Measurements from ENCODE around the gene DCBLD1. TPM values are rescaled to one million over a fixed set of nuclear protein-coding genes. Genes with fewer than 3 reads are reported as not detected.

DCBLD1 gene
- total RNA-seq, 2 experiments from 2014 or later = 0.08 TPM; not detected in 1

- Histone ChIP-seq H3K4me3 (ENCODE audit: low read depth, low read length, poor library complexity, severe bottlenecking) (no peak overlapping the region), H3K36me3 (ENCODE audit: insufficient read depth, low read length) (peaks cover 52% of the 10 kb centered on the region), H3K4me1 (ENCODE audit: insufficient read depth, low read length, poor library complexity, severe bottlenecking) (peaks cover 28% of the 10 kb centered on the region), H3K9me3 (ENCODE audit: low read length) (peaks cover 13% of the 10 kb centered on the region; the same call in 1 of the 2 replicates), H3K4me2 (ENCODE audit: low read length) (no peak overlapping the region), H3K9me2 (ENCODE audit: insufficient read depth, low read length) (no peaks in the 10 kb centered on the region), H3K27ac (ENCODE audit: low read depth, low read length, poor library complexity, severe bottlenecking) (no peak overlapping the region), H2AFZ (ENCODE audit: low read length) (no peak overlapping the region), H4K20me1 (ENCODE audit: insufficient read depth, low read length) (no peaks in the 10 kb centered on the region), H3K79me2 (ENCODE audit: insufficient read depth, low read depth, low read length) (peaks cover 88% of the 10 kb centered on the region)
- CTCF ChIA-PET (ENCODE audit: unreplicated experiment) = no interaction called here
- POLR2A ChIA-PET = no interaction called here
- intact Hi-C loops (cut with micrococcal nuclease; ENCODE audit: unreplicated experiment) = no loop called here
- no TSS peak for BruUV-seq (replicated peaks)
- DNase-seq (ENCODE audit: low spot score) = no peak
- TF ChIP-seq CTCF (conservative IDR thresholded peaks at IDR 0.05; ENCODE audit: low read length) (no peak), EZH2phosphoT487 (IDR thresholded peaks at IDR 0.05; ENCODE audit: borderline replicate concordance, low read depth, low read length) (no peak)
These were observed 112.8 kb downstream of the DCBLD1 start for GRCh38 chr6:117595099-117595923.

- peaks cover 34% of the 10 kb centered on the region for H3K36me3 ChIP-seq (ENCODE audit: insufficient read depth, low read length)
- H3K4me1 ChIP-seq (ENCODE audit: insufficient read depth, low read length, poor library complexity, severe bottlenecking) = peaks cover 35% of the 10 kb centered on the region
- peaks cover 9% of the 10 kb centered on the region; the same call in 1 of the 2 replicates for H4K20me1 ChIP-seq (ENCODE audit: insufficient read depth, low read length)
- no peak for DNase-seq (ENCODE audit: low spot score)
- TF ChIP-seq EZH2phosphoT487 (IDR thresholded peaks at IDR 0.05; ENCODE audit: borderline replicate concordance, low read depth, low read length) = no peak
- no peak for TF ChIP-seq CTCF (conservative IDR thresholded peaks at IDR 0.05; ENCODE audit: low read length)
- no peak overlapping the region for H3K4me3 ChIP-seq (ENCODE audit: low read depth, low read length, poor library complexity, severe bottlenecking)
- BruUV-seq (replicated peaks) = no TSS peak
- H3K9me2 ChIP-seq (ENCODE audit: insufficient read depth, low read length) = no peaks in the 10 kb centered on the region
- CTCF ChIA-PET (ENCODE audit: unreplicated experiment) = no interaction called here
- intact Hi-C loops (cut with micrococcal nuclease; ENCODE audit: unreplicated experiment) = no loop called here
- no peak overlapping the region for H2AFZ ChIP-seq (ENCODE audit: low read length)
- POLR2A ChIA-PET = interaction anchor here (1.6 to 1.9 kb wide), 2 partner anchors 12 to 20 kb away, joined by 6 to 7 read pairs; no protein-coding TSS in a partner anchor
- peaks cover 92% of the 10 kb centered on the region for H3K79me2 ChIP-seq (ENCODE audit: insufficient read depth, low read depth, low read length)
- no peak overlapping the region for H3K4me2 ChIP-seq (ENCODE audit: low read length)
- H3K27ac ChIP-seq (ENCODE audit: low read depth, low read length, poor library complexity, severe bottlenecking) = no peak overlapping the region
- peaks cover 13% of the 10 kb centered on the region; the same call in 1 of the 2 replicates for H3K9me3 ChIP-seq (ENCODE audit: low read length)
These were observed 115.3 kb downstream of the DCBLD1 start for GRCh38 chr6:117597755-117598154.

Small RNA genes within 50 kb of the gene (small RNA-seq; reads per million reads assigned to genes)
- gene RNU6-253P = not detected

Other genes starting within 250 kb of the DCBLD1 start
- not detected in 2 replicates for gene VGLL2, start 217.1 kb upstream of the DCBLD1 start, total RNA-seq (2014; rRNA removed; shearing (Covaris generic))
- not detected in 2 replicates for gene VGLL2, start 217.1 kb upstream of the DCBLD1 start, total RNA-seq (2022)
- gene ROS1, start 56.7 kb upstream of the DCBLD1 start, total RNA-seq (2014; rRNA removed; shearing (Covaris generic)) = not detected in 2 replicates
- not detected in 2 replicates for gene ROS1, start 56.7 kb upstream of the DCBLD1 start, total RNA-seq (2022)
- gene GOPC, start 119.8 kb downstream of the DCBLD1 start, total RNA-seq (2014; rRNA removed; shearing (Covaris generic)) = 20.1 and 21.0 TPM in 2 replicates
- gene GOPC, start 119.8 kb downstream of the DCBLD1 start, total RNA-seq (2022) = 29.1 and 30.1 TPM in 2 replicates
- 8.9 and 9.8 TPM in 2 replicates for gene NUS1, start 192.8 kb downstream of the DCBLD1 start, total RNA-seq (2014; rRNA removed; shearing (Covaris generic))
- 34.0 and 35.7 TPM in 2 replicates for gene NUS1, start 192.8 kb downstream of the DCBLD1 start, total RNA-seq (2022)